SW480 (cell line): ENCODE measurements around the gene PACSIN2.
"Not testable (repeated sequence)": the region's sequence is repeated elsewhere in the genome, so short reads cannot be mapped to it uniquely, and the experiment has no call there.

Experiments
- DNase-seq: peaks from one replicate; pipeline ENCODE4 v3.0.0-alpha.2; 2016; ENCODE audit warnings: low spot score

PACSIN2 gene

GRCh38 chr22:42964994-42965699, 49.8 kb downstream of the PACSIN2 start:
- peak; percentile 91 for DNase-seq

- DNase-seq, result no peak
These were observed 51.7 kb downstream of the PACSIN2 start for GRCh38 chr22:42963231-42963595.

- DNase-seq, result peak; percentile 52
These were observed 52.4 kb downstream of the PACSIN2 start for GRCh38 chr22:42962295-42963230.

- DNase-seq, result no peak
These were observed 53.1 kb downstream of the PACSIN2 start for GRCh38 chr22:42961810-42962209.

- not testable (repeated sequence) for DNase-seq
These were observed 53.6 kb downstream of the PACSIN2 start for GRCh38 chr22:42961400-42961690.

DNA sequence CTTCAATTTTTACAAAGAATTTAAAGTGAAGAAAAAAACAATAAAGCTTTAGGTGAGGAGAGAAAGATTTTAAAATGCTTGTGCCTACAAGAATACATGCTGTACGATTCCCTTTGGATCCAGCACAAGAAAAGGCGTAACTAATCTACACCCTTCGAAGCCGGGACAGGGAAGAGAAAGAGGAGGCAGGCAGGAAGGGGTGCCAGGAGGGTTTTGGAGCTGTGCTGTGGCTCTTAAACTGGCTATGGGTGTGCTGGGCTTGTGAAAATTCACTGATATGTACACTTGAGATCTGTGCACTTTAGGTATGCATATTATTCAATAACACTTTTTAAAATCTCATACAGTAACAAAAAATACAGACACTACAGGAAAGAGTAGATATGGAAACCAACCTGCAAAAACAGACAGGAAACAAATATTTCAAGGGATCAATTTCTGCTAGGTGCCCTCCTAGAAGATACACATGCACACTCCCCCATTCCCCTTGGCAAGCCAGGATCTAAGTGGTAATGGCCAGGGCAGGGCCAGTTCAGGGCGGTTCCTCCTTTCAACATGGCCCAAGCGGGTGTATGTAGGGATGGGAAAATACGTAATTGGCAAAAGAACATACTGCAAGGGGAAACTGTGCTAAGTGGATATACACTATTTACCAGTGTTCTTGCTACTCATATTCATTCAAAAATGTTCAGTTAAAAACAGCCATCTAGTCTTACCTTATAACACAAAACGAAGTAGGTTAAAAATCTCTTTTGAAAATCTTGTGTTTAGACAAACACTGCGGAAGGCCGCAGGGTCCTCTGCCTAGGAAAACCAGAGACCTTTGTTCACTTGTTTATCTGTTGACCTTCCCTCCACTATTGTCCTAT, 54.2 kb downstream of the PACSIN2 start:
- no peak for DNase-seq

DNA sequence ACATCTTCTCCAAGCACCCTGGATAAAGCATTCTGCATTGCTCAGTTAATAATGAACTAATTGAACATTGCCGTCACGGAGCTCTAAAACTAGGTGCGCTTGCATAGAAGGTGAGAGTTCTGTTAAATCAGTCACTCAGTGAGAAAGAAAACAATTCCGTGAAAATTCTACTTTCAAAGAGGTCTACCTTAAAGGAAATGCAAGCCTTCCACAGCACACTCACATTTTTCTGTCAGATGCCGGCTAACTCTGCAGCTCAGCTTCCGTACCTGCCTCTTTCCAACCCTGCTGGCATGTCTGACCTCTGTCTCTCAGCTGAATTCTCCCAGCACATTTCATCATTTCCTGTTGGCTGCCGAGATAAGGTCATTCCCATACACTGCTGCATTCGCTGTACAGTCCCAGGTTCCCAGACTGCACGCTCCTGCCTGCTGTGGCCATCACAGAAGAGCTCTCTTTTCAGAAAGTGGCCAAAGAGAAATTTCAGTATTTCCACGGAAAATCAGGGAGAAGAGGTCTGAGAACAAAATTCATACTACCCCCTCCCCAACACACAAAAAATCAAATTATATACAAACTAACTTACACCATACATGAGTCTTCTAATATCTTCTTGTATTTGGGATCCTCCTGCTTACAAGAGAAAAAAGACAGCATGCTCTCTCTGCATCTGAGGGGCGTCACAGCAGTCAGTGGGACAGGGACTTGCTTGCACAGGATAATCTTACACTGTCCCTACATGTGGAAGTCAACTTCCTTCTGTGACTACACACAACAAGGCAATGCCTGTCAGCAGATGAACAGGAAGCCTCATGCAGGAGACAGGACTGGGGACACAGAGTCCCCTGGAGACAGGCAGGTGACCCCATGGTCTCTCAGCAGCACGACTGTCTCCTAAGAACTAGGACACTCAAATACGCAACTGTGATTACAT, 55.1 kb downstream of the PACSIN2 start:
- DNase-seq, result peak; percentile 90

- no peak for DNase-seq
These were observed 56.0 kb downstream of the PACSIN2 start for GRCh38 chr22:42958937-42959336.

DNA sequence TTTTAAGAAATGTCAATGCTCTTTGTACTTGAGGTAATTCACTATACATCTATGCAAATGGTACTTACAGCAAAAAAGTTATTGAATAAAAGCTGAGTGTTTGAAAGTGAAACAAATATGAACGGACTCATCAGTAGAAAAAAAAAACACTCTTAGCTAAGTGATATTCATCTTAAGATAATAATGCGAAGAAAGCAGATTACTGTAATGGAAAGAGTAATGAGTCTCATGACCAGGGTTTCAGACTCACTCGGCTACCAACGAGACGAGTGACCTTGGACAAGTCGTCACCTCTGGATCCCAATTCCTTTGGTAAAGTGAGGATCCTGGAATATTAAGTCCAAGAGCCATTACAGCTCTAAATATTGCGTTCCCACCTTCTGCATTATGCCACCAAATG, 57.0 kb downstream of the PACSIN2 start:
- DNase-seq, result no peak

DNA sequence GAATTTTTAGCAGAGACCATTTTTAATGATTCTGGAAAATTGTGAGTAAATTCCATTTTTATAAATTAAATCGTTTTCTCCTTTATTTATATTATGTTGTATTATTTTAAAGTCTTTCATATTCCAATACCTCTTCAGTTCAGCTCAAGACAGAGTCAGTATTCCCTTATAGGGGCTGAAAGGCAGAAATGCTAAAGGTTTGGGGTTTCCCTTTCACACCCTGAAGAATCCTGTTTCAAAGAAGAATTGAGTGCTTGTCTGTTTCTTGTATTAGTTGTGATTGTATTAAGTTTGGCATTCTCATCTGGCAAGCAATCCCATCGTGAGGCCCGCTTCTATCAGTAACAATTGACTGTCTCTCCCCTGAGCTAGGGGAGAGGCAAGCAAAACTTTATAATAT, 57.4 kb downstream of the PACSIN2 start:
- no peak for DNase-seq

GRCh38 chr22:42955848-42956247, 59.1 kb downstream of the PACSIN2 start:
- DNase-seq, result no peak

DNA sequence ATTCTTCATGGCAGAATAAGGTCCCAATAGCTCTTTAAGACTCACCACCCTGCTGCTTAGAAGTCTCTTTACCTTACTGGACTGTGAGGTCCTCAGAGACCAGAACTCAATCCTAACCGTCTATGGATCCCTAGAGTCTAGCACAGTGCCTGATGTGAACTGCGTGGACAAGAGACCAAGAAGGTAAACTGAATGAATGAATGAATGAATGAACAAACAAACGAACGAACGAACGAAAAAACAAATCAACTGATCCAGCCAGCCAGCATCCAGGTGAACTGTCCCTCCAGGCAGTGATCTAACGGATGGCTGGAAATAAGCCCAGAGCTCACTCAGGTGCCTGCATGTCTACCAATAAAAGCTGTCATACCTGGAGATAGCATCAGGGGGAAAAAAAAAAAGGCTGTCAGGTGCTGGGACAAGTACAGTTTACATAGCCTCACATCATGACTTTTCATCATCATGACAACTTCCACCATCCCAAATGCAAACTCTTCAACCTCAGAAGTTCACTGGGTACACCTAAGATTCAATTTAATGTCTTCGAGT, 59.8 kb downstream of the PACSIN2 start:
- DNase-seq, result no peak

DNA sequence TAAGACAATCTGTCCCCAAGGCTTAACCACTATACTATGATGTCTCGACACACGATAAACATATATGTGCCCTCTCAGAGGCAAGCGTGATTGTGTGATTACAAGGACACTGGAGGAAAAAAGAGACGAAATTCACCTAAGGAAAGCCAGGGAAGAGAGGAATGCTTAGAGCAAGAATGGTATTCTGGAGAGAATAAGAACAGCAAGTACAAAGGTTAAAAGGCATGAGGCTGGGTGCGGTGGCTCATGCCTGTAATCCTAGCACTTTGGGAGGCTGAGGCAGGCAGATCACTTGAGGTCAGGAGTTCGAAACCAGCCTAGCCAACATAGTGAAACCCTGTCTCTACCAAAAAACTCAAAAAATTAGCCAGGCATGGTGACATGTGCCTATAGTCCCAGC, 61.2 kb downstream of the PACSIN2 start:
- not testable (repeated sequence) for DNase-seq

DNA sequence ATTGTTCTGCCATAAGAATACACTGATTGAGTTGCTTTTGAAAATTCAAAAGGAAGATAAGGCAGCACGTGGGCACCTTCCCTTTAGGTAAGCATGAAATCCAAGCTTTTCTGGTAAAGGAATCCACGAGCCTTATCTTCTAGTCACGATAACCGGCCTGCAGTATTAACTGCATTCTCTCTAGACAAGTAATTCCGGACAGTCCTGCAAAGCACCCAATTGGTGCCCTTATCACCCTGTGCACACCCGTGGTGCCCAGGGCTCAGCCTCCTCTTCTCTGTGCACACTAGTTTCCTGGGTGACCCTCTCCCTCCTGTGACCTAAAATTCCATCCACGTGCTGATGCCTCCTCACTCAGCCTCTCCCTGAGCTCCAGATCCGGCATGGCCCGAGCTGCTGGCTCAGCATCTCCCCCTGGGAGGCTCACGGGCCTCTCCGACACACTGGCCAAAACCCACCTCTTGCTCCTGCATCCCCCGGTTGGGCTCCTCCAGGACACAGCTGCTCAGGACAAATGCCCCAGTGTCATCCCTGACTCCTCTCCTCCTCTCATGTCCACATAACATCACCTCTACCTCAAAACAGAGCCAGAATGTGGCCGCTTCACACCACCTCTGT, 63.7 kb downstream of the PACSIN2 start:
- no peak for DNase-seq

DNA sequence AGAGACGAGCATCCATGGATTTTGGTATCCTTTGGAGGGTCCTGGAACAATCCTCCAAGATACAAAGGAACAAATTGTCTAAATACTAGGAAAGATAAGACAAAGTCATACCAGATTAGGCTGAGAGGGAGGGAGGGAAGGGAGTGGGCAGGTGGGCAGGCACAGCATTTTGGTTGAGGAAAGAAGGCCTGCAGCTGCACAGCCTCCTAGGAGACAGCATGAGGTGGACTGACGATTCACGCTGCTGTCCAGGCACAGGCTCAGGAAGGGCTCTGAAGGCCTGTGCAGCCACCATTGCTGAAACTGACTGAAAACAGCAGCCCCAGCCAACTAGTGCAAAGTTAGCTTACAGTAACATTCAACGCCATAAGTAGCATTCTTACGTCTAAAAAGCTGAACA, 64.7 kb downstream of the PACSIN2 start:
- no peak for DNase-seq

DNA sequence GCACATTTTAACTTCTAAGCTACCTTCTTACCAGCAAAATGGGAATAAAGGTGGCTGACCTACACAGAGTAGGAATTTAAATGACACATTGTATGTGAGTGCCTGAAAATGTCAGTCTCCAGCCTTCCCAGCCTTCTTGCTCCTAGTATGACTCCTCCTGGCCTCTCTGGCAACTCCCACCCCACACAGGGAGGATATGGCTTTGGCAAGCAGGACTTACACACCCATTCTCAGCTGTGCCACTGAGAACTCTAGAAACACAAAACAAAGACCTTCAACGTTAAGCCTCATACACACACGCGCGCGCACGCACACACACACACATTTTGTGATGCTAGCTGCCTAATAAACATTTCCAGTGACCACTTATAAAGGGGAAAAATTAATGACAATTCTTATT, 65.8 kb downstream of the PACSIN2 start:
- DNase-seq, result peak; percentile 36

- DNase-seq, result peak; percentile 87
These were observed 66.7 kb downstream of the PACSIN2 start for GRCh38 chr22:42948294-42948693.

DNA sequence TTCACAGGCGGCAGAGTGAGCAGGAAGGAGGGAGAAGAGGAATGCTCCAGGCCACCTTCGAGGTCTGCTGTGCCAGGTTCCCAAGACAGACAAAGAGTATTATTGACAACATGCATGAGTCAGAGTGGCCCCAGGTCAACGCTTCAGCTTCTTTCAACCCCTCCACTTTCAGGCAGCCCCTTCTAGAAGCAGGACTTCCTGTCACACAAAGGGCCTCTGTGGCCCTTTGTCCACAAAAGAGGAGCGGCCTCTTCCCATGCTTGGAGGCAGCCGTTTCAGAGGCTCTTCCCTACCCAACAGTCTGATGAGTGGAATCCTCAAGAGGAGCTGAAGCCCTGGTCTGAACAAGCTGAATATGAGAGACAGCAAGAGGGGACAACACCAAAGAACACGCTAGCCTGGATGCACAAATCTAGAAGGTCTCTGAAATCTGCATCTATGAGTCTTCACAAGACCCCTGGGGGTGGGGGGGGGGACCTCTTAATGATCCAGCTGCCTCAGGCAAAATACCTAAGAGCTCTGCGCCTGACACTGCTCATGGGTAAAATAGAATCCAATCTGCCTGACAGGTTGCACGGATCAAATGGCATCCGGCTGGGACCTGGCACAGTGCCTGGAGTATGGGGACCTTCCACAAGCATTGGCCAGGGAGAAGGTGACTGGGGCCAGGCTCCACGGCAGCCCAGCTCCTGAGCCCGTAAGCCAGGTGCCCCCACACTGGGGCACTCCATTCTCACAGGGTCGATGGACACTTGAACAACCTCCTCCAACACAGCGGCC, 67.5 kb downstream of the PACSIN2 start:
- peak; percentile 93 for DNase-seq

- peak; percentile 22 for DNase-seq
These were observed 68.3 kb downstream of the PACSIN2 start for GRCh38 chr22:42946546-42947198.
